GM10266 (cell line): ENCODE results near the gene APMAP.
A peak's percentile ranks its signal among the peaks of the same experiment; 100 is the strongest.
"Not testable (repeated sequence)": the region's sequence is repeated elsewhere in the genome, so short reads cannot be mapped to it uniquely, and the experiment has no call there.

Source experiments
- DNase-seq: peaks from one replicate; pipeline ENCODE4 v3.0.0; 2012; ENCODE audit errors: extremely low spot score
- TF ChIP-seq, protein P1 (sequence below): IDR thresholded peaks from 2 replicates; pipeline ENCODE4 v1.5.1; 2012; ENCODE audit warnings: mild to moderate bottlenecking, low read depth; ENCODE audit not compliant: control insufficient read depth, insufficient read depth; ENCODE audit errors: missing control alignments

Gene APMAP

GRCh38 chr20:24949756-24950127, 42.8 kb downstream of the APMAP start:
- TF ChIP-seq, protein P1, sequence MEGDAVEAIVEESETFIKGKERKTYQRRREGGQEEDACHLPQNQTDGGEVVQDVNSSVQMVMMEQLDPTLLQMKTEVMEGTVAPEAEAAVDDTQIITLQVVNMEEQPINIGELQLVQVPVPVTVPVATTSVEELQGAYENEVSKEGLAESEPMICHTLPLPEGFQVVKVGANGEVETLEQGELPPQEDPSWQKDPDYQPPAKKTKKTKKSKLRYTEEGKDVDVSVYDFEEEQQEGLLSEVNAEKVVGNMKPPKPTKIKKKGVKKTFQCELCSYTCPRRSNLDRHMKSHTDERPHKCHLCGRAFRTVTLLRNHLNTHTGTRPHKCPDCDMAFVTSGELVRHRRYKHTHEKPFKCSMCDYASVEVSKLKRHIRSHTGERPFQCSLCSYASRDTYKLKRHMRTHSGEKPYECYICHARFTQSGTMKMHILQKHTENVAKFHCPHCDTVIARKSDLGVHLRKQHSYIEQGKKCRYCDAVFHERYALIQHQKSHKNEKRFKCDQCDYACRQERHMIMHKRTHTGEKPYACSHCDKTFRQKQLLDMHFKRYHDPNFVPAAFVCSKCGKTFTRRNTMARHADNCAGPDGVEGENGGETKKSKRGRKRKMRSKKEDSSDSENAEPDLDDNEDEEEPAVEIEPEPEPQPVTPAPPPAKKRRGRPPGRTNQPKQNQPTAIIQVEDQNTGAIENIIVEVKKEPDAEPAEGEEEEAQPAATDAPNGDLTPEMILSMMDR, result no peak
- DNase-seq, result no peak

- TF ChIP-seq, protein P1, result no peak
- DNase-seq, result peak; percentile 72
Observed at GRCh38 chr20:24948939-24949679, 43.4 kb downstream of the APMAP start, which contains the start of gene CST7. CST7 (plus strand) TSS chr20:24949269; CDS start chr20:24949506, 237 bp downstream.

DNA sequence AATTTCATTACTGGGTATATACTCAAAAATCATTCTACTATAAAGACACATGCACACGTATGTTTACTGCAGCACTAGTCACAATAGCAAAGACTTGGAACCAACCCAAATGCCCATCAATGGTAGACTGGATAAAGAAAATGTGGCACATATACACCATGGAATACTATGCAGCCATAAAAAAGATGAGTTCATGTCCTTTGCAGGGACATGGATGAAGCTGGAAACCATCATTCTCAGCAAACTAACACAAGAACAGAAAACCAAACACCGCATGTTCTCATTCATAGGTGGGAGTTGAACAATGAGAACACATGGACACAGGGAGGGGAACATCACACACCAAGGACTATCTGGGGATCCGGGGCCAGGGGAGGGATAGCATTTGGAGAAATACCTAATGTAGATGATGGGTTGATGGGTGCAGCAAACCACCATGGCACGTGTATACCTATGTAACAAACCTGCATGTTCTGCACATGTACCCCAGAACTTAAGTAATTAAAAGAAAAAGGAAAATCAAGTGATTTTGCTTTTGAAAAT, 44.1 kb downstream of the APMAP start:
- not testable (repeated sequence) for DNase-seq

DNA sequence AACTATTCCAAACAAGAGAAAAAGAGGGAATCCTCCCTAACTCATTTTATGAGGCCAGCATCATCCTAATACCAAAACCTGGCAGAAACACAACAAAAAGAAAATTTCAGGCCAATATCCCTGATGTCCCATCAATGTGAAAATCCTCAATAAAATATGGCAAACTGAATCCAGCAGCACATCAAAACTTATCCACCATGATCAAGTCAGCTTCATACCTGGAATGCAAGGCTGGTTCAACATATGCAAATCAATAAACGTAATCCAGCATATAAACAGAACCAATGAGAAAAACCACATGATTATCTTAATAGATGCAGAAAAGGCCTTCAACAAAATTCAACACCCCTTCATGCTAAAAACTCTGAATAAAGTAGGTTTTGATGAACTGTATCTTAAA, 46.2 kb downstream of the APMAP start:
- DNase-seq, result not testable (repeated sequence)

DNA sequence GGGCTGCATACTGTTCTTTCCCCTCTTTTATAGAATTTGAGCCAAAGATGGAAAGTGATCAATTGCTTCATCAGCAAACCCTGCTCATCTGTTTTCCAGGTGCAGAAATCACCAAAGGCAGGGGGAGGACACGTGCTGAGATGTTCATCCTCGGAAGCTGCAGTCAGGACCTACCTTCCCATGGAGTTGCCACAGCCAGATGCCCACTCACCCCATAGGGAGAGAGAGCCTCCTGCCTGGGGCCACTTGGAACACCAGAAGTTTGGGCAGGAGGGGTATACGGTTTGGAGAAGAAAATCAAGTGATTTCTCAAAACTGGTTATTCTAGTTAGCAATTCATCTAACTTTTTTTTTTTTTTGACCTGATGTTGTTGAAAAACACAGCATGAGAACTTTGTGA, 48.8 kb downstream of the APMAP start:
- no peak for DNase-seq
- TF ChIP-seq, protein P1, result no peak

GRCh38 chr20:24943196-24943595, 49.4 kb downstream of the APMAP start:
- TF ChIP-seq, protein P1, result no peak
- no peak for DNase-seq

GRCh38 chr20:24942679-24943078, 49.9 kb downstream of the APMAP start:
- DNase-seq, result no peak
- TF ChIP-seq, protein P1, result no peak

DNA sequence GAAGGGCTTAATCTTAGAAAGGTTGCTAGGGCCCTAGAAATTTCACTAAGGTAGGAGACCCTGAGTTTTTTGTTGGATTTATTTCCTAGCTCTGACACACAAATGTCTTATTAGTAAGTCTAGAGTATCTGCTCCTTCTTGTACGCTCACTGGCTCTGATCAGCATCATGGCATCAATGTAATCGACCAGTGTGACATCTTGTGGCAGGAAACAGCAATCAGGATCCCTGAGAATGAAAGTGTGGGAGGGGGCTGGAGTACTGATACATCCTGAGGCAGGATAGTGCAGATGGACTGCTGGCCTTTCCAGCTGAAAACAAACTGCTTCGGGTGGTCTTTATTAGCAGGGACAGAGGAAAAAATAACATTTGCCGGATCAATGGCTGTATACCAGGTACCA, 53.5 kb downstream of the APMAP start:
- TF ChIP-seq, protein P1, result no peak
- DNase-seq, result no peak
